ENCODE measurements around the gene LCP2. TPM values are rescaled to one million over a fixed set of nuclear protein-coding genes. Genes with fewer than 3 reads are reported as not detected.

LCP2 gene
- total and polyA plus RNA-seq, 10 of the 15 experiments (the other 5 are each of a cell fraction or from before 2014, with no cell fraction given) = 8.0 to 50.5 (median 20.6) TPM

GRCh38 chr5:170277867-170278281 lies 19.7 kb downstream of the LCP2 start (continued):
- TF ChIP-seq, protein P1, sequence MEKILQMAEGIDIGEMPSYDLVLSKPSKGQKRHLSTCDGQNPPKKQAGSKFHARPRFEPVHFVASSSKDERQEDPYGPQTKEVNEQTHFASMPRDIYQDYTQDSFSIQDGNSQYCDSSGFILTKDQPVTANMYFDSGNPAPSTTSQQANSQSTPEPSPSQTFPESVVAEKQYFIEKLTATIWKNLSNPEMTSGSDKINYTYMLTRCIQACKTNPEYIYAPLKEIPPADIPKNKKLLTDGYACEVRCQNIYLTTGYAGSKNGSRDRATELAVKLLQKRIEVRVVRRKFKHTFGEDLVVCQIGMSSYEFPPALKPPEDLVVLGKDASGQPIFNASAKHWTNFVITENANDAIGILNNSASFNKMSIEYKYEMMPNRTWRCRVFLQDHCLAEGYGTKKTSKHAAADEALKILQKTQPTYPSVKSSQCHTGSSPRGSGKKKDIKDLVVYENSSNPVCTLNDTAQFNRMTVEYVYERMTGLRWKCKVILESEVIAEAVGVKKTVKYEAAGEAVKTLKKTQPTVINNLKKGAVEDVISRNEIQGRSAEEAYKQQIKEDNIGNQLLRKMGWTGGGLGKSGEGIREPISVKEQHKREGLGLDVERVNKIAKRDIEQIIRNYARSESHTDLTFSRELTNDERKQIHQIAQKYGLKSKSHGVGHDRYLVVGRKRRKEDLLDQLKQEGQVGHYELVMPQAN (conservative IDR thresholded peaks at IDR 0.05) = no peak
- TF ChIP-seq IRF4 (IDR thresholded peaks at IDR 0.05; ENCODE audit: low read depth, low read length) (no peak), ZNF207 (IDR thresholded peaks at IDR 0.05; ENCODE audit: borderline replicate concordance) (no peak), IKZF2 (IDR thresholded peaks at IDR 0.05) (no peak), RELA (IDR thresholded peaks at IDR 0.05; ENCODE audit: borderline replicate concordance, partially characterized antibody) (no peak), CHD4 (IDR thresholded peaks at IDR 0.05) (no peak), E2F4 (IDR thresholded peaks at IDR 0.05; ENCODE audit: low read depth, low read length) (no peak)

- H3K9ac ChIP-seq (ENCODE audit: control insufficient read depth, insufficient read depth, low read length) = no peak overlapping the region
- in situ Hi-C loops (cut with MboI) (loop anchor here (5.0 kb wide), 1 partner anchor 61 kb away; no protein-coding TSS in a partner anchor), intact Hi-C loops (cut with micrococcal nuclease; ENCODE audit: unreplicated experiment) (no loop called here)
- no peaks in the 10 kb centered on the region for H3K79me2 ChIP-seq (ENCODE audit: control insufficient read depth, insufficient read depth, low read length)
- H3K4me1 ChIP-seq (ENCODE audit: control insufficient read depth, insufficient read depth, low read length) = peaks cover 37% of the 10 kb centered on the region
- H3K36me3 ChIP-seq (ENCODE audit: control insufficient read depth in 2 of 2, insufficient read depth in 2 of 2, low read length in 1 of 2) = peaks cover 12 to 17% of the 10 kb centered on the region in 2 experiments; a peak in 3 of 4 replicates
- no TSS peak for BruUV-seq (replicated peaks)
- no peak overlapping the region for H3K27ac ChIP-seq (ENCODE audit: control insufficient read depth, insufficient read depth)
- no peak overlapping the region for H3K4me2 ChIP-seq (ENCODE audit: control insufficient read depth, insufficient read depth)
- DNase-seq (ENCODE audit: low read depth, low spot score) = no peak
- H4K20me1 ChIP-seq (ENCODE audit: control insufficient read depth, insufficient read depth) = no peaks in the 10 kb centered on the region
- no peak overlapping the region for H2AFZ ChIP-seq (ENCODE audit: control insufficient read depth, low read depth, low read length)
- ChIA-PET SMC1A (ENCODE audit: uncharacterized antibody, unreplicated experiment) (interaction anchor here (0.5 to 16.6 kb wide), 10 partner anchors 7 to 144 kb away, joined by 3 to 451 read pairs (median 5); partner anchors contain the start of gene LCP2), RAD21 (ENCODE audit: unreplicated experiment) (interaction anchor here (1.6 to 8.9 kb wide), 7 partner anchors 9 to 63 kb away, joined by 6 to 182 read pairs (median 49); partner anchors contain the start of gene LCP2), CTCF (interaction anchor here (1.1 to 8.1 kb wide), 12 partner anchors 10 to 149 kb away, joined by 3 to 126 read pairs (median 14); partner anchors contain the start of gene LCP2), POLR2A (interaction anchor here (0.8 to 4.5 kb wide), 6 partner anchors 20 to 66 kb away, joined by 3 to 75 read pairs (median 7); partner anchors contain the start of gene LCP2)
- H3K9me3 ChIP-seq (replicated peaks; ENCODE audit: control insufficient read depth, insufficient read depth, low read length) = no peaks in the 10 kb centered on the region
- ATAC-seq = no peak
- no peaks in the 10 kb centered on the region for H3K27me3 ChIP-seq (replicated peaks in 1 of 2; ENCODE audit: control insufficient read depth in 2 of 2, insufficient read depth in 2 of 2, low read length in 1 of 2)
- FAIRE-seq = no peak
- 97% methylated on average over 2 of the region's 2 CpGs for WGBS (ENCODE audit: insufficient coverage, insufficient replicate concordance, low lambda C conversion rate, missing lambda C conversion rate)
- no peak overlapping the region for H3K4me3 ChIP-seq
- no peak for TF ChIP-seq NR2C1 (IDR thresholded peaks at IDR 0.05)
- TF ChIP-seq, protein P2, sequence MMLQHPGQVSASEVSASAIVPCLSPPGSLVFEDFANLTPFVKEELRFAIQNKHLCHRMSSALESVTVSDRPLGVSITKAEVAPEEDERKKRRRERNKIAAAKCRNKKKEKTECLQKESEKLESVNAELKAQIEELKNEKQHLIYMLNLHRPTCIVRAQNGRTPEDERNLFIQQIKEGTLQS (IDR thresholded peaks at IDR 0.05; ENCODE audit: borderline replicate concordance, extremely low read depth, low read depth, low read length) = no peak
- TF ChIP-seq ZNF687 (IDR thresholded peaks at IDR 0.05) = no peak
- TF ChIP-seq CHD2 (IDR thresholded peaks at IDR 0.05; ENCODE audit: borderline replicate concordance, low read depth, low read length) = no peak
- TF ChIP-seq, protein P3, sequence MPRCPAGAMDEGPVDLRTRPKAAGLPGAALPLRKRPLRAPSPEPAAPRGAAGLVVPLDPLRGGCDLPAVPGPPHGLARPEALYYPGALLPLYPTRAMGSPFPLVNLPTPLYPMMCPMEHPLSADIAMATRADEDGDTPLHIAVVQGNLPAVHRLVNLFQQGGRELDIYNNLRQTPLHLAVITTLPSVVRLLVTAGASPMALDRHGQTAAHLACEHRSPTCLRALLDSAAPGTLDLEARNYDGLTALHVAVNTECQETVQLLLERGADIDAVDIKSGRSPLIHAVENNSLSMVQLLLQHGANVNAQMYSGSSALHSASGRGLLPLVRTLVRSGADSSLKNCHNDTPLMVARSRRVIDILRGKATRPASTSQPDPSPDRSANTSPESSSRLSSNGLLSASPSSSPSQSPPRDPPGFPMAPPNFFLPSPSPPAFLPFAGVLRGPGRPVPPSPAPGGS (IDR thresholded peaks at IDR 0.05; ENCODE audit: borderline replicate concordance, insufficient read depth, low read depth, low read length, poor library complexity, severe bottlenecking) = no peak
- TF ChIP-seq SIN3A (IDR thresholded peaks at IDR 0.05; ENCODE audit: low read depth, low read length) = no peak
Observed at GRCh38 chr5:170276140-170276539, 21.4 kb downstream of the LCP2 start.
